ENCODE measurements around the gene DENND1B. TPM values are rescaled to one million over a fixed set of nuclear protein-coding genes. Genes with fewer than 3 reads are reported as not detected.
"Not testable (repeated sequence)": the region's sequence is repeated elsewhere in the genome, so short reads cannot be mapped to it uniquely, and the experiment has no call there.

Gene DENND1B
- total RNA-seq, 4 donors from 2014 or later: 1.8 to 37.5 (median 19.5) TPM

DNA sequence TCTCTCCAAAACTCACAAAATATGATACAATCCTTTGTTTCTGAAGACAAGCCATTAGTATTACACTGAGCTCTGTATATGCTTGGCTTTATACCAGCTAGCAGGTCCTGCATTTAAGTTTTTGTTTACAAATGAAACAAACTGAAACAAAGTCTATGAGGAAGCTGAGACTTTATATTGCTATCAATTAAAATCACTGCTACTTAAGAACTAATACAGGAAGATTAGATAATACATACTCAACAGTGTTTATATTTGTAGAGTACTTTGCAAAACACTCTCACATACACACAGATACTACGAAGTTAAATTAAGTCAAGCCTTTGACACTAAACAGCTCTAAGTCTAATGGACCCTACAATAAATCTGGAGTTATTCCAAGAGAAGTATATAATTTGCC, 259.9 kb downstream of the DENND1B start:
- Histone ChIP-seq H3K36me3 (no peaks in the 10 kb centered on the region), H3K27ac (no peak overlapping the region), H3K27me3 (no peaks in the 10 kb centered on the region), H3K4me1 (no peaks in the 10 kb centered on the region), H3K9me3 (no peaks in the 10 kb centered on the region), H3K4me3 (no peak overlapping the region)
- DNase-seq: no peak
- intact Hi-C loops (cut with DNase I; ENCODE audit: low total_unique reads): no loop called here
- TF ChIP-seq, protein P1, sequence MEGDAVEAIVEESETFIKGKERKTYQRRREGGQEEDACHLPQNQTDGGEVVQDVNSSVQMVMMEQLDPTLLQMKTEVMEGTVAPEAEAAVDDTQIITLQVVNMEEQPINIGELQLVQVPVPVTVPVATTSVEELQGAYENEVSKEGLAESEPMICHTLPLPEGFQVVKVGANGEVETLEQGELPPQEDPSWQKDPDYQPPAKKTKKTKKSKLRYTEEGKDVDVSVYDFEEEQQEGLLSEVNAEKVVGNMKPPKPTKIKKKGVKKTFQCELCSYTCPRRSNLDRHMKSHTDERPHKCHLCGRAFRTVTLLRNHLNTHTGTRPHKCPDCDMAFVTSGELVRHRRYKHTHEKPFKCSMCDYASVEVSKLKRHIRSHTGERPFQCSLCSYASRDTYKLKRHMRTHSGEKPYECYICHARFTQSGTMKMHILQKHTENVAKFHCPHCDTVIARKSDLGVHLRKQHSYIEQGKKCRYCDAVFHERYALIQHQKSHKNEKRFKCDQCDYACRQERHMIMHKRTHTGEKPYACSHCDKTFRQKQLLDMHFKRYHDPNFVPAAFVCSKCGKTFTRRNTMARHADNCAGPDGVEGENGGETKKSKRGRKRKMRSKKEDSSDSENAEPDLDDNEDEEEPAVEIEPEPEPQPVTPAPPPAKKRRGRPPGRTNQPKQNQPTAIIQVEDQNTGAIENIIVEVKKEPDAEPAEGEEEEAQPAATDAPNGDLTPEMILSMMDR (IDR thresholded peaks at IDR 0.05): no peak
- TF ChIP-seq POLR2A (IDR thresholded peaks at IDR 0.05): no peak

DNA sequence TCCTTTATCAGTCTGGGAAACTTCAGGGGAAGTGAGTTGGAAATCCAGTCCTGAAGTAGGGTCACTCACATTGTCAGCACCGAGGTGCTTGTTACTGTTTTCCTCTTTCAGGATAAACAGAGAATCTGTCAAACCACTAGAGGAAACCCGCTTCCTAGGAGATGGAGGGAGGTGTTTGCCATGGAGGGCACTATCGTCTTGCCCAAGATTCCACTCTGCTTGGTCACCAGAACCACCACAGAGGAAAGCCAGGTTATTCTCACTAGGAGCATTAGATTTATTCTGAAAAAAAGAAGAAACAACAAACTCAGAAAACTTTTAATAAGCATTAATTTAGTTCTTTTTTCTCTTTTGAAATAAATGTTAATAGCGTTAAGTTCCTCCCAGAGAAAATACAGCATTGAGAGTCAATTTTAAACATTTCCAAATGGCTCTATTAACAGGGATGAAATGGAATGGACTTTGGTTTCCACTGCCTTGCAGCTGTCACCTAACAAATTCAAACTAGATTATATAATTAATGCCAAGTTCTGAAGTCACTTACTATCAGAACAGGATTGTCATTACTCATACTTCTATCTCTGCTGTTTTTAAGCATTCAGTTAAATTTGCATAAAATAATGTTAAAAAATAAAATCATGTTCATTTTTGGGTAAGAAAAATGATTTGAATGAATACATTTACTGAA, 264.4 kb downstream of the DENND1B start:
- intact Hi-C loops (cut with DNase I; ENCODE audit: low total_unique reads): no loop called here
- no peak overlapping the region for H3K4me3 ChIP-seq
- no peak overlapping the region for H3K27ac ChIP-seq

DNA sequence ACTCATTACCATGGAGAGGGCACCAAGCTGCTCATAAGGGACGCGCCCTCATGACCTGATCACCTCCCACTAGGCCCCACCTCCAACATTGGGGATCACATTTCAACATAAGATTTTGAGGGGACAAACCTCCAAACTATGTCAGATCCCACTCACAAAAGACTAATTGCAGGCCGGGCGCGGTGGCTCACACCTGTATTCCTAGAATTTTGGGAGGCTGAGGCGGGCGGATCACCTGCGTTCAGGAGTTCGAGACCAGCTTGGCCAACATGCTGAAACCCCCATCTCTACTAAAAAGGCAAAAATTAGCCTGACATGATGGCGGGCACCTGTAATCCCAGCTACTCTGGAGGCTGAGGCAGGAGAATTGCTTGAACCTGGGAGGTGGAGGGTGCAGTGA, 278.6 kb downstream of the DENND1B start:
- TF ChIP-seq POLR2A (IDR thresholded peaks at IDR 0.05): no peak
- TF ChIP-seq, protein P1 (IDR thresholded peaks at IDR 0.05): no peak
- DNase-seq: no peak
- Histone ChIP-seq H3K9me3 (no peaks in the 10 kb centered on the region), H3K4me3 (no peak overlapping the region), H3K36me3 (no peaks in the 10 kb centered on the region), H3K4me1 (no peaks in the 10 kb centered on the region), H3K27ac (no peak overlapping the region), H3K27me3 (no peaks in the 10 kb centered on the region)
- intact Hi-C loops (cut with DNase I; ENCODE audit: low total_unique reads): no loop called here

More for the DNA sequence above, 264.4 kb downstream of the DENND1B start:
- no peaks in the 10 kb centered on the region for H3K9me3 ChIP-seq
- no peaks in the 10 kb centered on the region for H3K36me3 ChIP-seq
- no peaks in the 10 kb centered on the region for H3K4me1 ChIP-seq
- H3K27me3 ChIP-seq: no peaks in the 10 kb centered on the region
- no peak for TF ChIP-seq POLR2A (IDR thresholded peaks at IDR 0.05)
- TF ChIP-seq, protein P1 (IDR thresholded peaks at IDR 0.05): no peak
- DNase-seq: no peak

DNA sequence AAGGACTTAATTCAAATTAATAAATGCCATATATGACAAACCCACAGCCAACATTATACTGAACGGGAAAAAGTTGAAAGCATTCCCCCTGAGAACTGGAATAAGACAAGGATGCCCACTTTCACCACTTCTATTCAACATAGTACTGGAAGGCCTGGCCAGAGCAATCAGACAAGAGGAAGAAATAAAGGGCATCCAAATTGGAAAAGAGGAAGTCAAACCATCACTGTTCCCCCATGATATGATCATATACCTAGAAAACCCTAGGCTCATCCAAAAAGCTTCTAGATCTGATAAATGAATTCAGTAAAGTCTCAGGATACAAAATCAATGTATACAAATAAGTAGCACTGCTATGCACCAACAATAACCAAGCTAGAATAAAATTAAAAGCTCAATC, 283.8 kb downstream of the DENND1B start:
- H3K27ac ChIP-seq; intact Hi-C loops (cut with DNase I; ENCODE audit: low total_unique reads); H3K36me3 ChIP-seq; H3K4me3 ChIP-seq; DNase-seq; H3K27me3 ChIP-seq; H3K4me1 ChIP-seq; H3K9me3 ChIP-seq: not testable (repeated sequence)

DNA sequence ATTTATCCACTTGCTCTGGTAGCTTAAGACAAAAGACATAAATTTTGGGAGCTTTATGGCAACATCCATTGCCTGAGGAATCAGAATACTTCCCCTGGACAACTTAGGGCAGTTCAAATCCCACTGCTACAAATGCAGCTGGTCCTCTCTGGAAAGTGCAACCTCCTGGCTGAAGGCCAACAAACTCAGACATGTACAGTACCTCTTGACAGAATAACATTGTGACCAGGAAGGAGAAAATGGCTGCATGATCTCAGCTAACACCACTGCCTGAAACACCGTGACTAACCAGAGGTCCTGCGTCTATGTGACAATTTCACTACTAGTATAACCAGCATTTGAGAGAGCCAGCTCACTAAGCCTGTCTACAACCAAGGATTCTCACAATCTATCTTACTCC, 288.3 kb downstream of the DENND1B start:
- Histone ChIP-seq H3K4me3 (no peak overlapping the region), H3K27me3 (no peaks in the 10 kb centered on the region), H3K9me3 (no peaks in the 10 kb centered on the region), H3K4me1 (no peaks in the 10 kb centered on the region), H3K36me3 (no peaks in the 10 kb centered on the region), H3K27ac (no peak overlapping the region)
- DNase-seq: no peak
- TF ChIP-seq, protein P1 (IDR thresholded peaks at IDR 0.05): no peak
- TF ChIP-seq POLR2A (IDR thresholded peaks at IDR 0.05): no peak
- intact Hi-C loops (cut with DNase I; ENCODE audit: low total_unique reads): no loop called here

DNA sequence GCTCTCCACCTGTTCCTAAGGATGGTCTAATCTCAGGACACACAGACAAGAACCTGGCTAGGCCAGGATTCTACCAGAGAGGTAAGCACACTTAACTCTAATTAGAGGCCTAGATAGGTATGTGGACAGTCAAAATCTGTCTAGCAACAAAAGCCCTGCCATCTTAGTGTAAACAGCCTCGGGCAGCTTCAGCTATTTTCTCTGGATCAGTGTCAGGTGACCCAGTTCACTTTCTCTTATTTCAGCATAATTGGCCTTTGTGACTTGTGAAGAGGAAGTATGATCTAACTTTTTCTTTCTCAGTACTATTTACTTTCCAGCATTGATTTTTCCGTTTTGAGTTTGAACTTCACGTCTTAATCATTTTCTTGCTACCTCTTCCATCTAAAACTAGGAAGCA, 289.5 kb downstream of the DENND1B start:
- Histone ChIP-seq H3K4me1 (no peaks in the 10 kb centered on the region), H3K4me3 (no peak overlapping the region), H3K27ac (no peak overlapping the region), H3K36me3 (no peaks in the 10 kb centered on the region), H3K27me3 (no peaks in the 10 kb centered on the region), H3K9me3 (no peaks in the 10 kb centered on the region)
- DNase-seq: no peak
- TF ChIP-seq, protein P1 (IDR thresholded peaks at IDR 0.05): no peak
- no peak for TF ChIP-seq POLR2A (IDR thresholded peaks at IDR 0.05)
- intact Hi-C loops (cut with DNase I; ENCODE audit: low total_unique reads): no loop called here
